HEK293 (cell line): ENCODE data around the gene GTF2F1.

ENCODE experiments used
- CTCF ChIA-PET: fragments of 350-600 bp; formaldehyde crosslinking; extraction: SDS; loops from one replicate; lab custom pipeline; 2021; ENCODE audit warnings: antibody characterized with exemption; lab: Yijun Ruan, JAX
- POLR2A ChIA-PET: fragments of 300-600 bp; formaldehyde crosslinking; extraction: SDS; loops from one replicate; lab custom pipeline; 2020; ENCODE audit warnings: antibody characterized with exemption, inconsistent platforms; lab: Yijun Ruan, JAX
- H3K27ac ChIP-seq: fragments of 200-500 bp; sonication (Bioruptor generic); 2 replicates; pipeline ENCODE4 v1.5.1; 2014; ENCODE audit warnings: low read depth, low read length, control low read depth, inconsistent platforms; ENCODE audit errors: extremely low read depth
- H3K36me3 ChIP-seq, 2 experiments: fragments of 200-500 bp in 1 of 2; sonication (Bioruptor generic) in 1 of 2; 1 replicate in 1 of 2; 2 replicates in 1 of 2; pipeline ENCODE4 v1.5.1; 2014 to 2017; ENCODE audit warnings: inconsistent platforms in 2 of 2, low read length in 2 of 2; ENCODE audit not compliant: control insufficient read depth in 2 of 2, insufficient read depth in 1 of 2
- H3K4me1 ChIP-seq: fragments of 200-500 bp; sonication (Bioruptor generic); 2 replicates; pipeline ENCODE4 v1.5.1; 2014; ENCODE audit warnings: mild to moderate bottlenecking, low read length, inconsistent platforms; ENCODE audit not compliant: control insufficient read depth, insufficient read depth
- H3K4me3 ChIP-seq: 2 replicates; pipeline ENCODE4 v1.5.1; 2011; ENCODE audit warnings: low read depth, mild to moderate bottlenecking, control low read depth, low read length, moderate library complexity
- H3K9me3 ChIP-seq: fragments of 200-500 bp; sonication (Bioruptor generic); 2 replicates; pipeline ENCODE4 v1.5.1; 2014; ENCODE audit warnings: low read depth, low read length, inconsistent platforms; ENCODE audit not compliant: control insufficient read depth, insufficient read depth
- ATF2 ChIP-seq: fragments of 450-650 bp; formaldehyde crosslinking; IDR thresholded peaks from 2 replicates; pipeline ENCODE4 v1.5.1; 2016; ENCODE audit warnings: missing biosample characterization, missing genetic modification characterization, low read depth
- BCL11A ChIP-seq: fragments of 450-650 bp; formaldehyde crosslinking; IDR thresholded peaks from 2 replicates; pipeline ENCODE4 v1.5.1; 2016; ENCODE audit warnings: low read depth, missing biosample characterization, missing genetic modification characterization
- GLIS2 ChIP-seq: fragments of 450-650 bp; formaldehyde crosslinking; IDR thresholded peaks from 2 replicates; pipeline ENCODE4 v1.5.1; 2016; ENCODE audit warnings: missing biosample characterization, missing genetic modification characterization
- MEIS1 ChIP-seq: sonication (generic); formaldehyde crosslinking; IDR thresholded peaks from 2 replicates; pipeline ENCODE4 v1.8.1; 2022; ENCODE audit warnings: missing genetic modification reagents, mild to moderate bottlenecking, borderline replicate concordance
- PRDM6 ChIP-seq: fragments of 450-650 bp; formaldehyde crosslinking; IDR thresholded peaks from 2 replicates; pipeline ENCODE4 v1.5.1; 2017; ENCODE audit warnings: missing biosample characterization, missing genetic modification characterization
- SALL2 ChIP-seq: fragments of 450-650 bp; formaldehyde crosslinking; IDR thresholded peaks from 2 replicates; pipeline ENCODE4 v1.5.0; 2017; ENCODE audit warnings: missing biosample characterization, mild to moderate bottlenecking, missing genetic modification characterization, borderline replicate concordance
- SCRT2 ChIP-seq: fragments of 450-650 bp; formaldehyde crosslinking; IDR thresholded peaks from 2 replicates; pipeline ENCODE4 v1.5.1; 2016; ENCODE audit warnings: missing biosample characterization, missing genetic modification characterization
- TSHZ1 ChIP-seq: fragments of 450-650 bp; formaldehyde crosslinking; IDR thresholded peaks from 2 replicates; pipeline ENCODE4 v1.5.1; 2016; ENCODE audit warnings: missing biosample characterization, missing genetic modification characterization, borderline replicate concordance
- ZBTB26 ChIP-seq: fragments of 450-650 bp; formaldehyde crosslinking; optimal IDR thresholded peaks from 2 replicates; pipeline ENCODE3; 2016; ENCODE audit warnings: missing biosample characterization, mild to moderate bottlenecking, missing genetic modification characterization
- ZFP41 ChIP-seq: fragments of 450-650 bp; formaldehyde crosslinking; IDR thresholded peaks from 2 replicates; pipeline ENCODE4 v1.5.1; 2016; ENCODE audit warnings: missing biosample characterization, missing genetic modification characterization, borderline replicate concordance
- ZFP69B ChIP-seq: fragments of 450-650 bp; formaldehyde crosslinking; IDR thresholded peaks from 2 replicates; pipeline ENCODE4 v1.5.1; 2016; ENCODE audit warnings: missing biosample characterization, missing genetic modification characterization
- ZNF146 ChIP-seq: fragments of 450-650 bp; formaldehyde crosslinking; IDR thresholded peaks from 2 replicates; pipeline ENCODE4 v1.5.1; 2016; ENCODE audit warnings: missing biosample characterization, missing genetic modification characterization
- ZNF174 ChIP-seq: fragments of 450-650 bp; formaldehyde crosslinking; IDR thresholded peaks from 2 replicates; pipeline ENCODE4 v1.5.0; 2017; ENCODE audit warnings: missing biosample characterization, mild to moderate bottlenecking, missing genetic modification characterization
- ZNF175 ChIP-seq: fragments of 450-650 bp; formaldehyde crosslinking; IDR thresholded peaks from 2 replicates; pipeline ENCODE4 v1.5.1; 2016; ENCODE audit warnings: missing biosample characterization, missing genetic modification characterization
- ZNF221 ChIP-seq: fragments of 450-650 bp; formaldehyde crosslinking; IDR thresholded peaks from 2 replicates; pipeline ENCODE4 v1.5.1; 2017; ENCODE audit warnings: missing biosample characterization, missing genetic modification characterization, borderline replicate concordance
- ZNF26 ChIP-seq: fragments of 450-650 bp; formaldehyde crosslinking; IDR thresholded peaks from 2 replicates; pipeline ENCODE4 v1.5.1; 2016; ENCODE audit warnings: missing biosample characterization, missing genetic modification characterization
- ZNF362 ChIP-seq: fragments of 450-650 bp; formaldehyde crosslinking; IDR thresholded peaks from 2 replicates; pipeline ENCODE4 v1.5.1; 2016; ENCODE audit warnings: missing biosample characterization, missing genetic modification characterization
- ZNF398 ChIP-seq: fragments of 450-650 bp; formaldehyde crosslinking; IDR thresholded peaks from 2 replicates; pipeline ENCODE4 v1.5.1; 2017; ENCODE audit warnings: missing biosample characterization, missing genetic modification characterization
- ZNF645 ChIP-seq: fragments of 450-650 bp; formaldehyde crosslinking; IDR thresholded peaks from 2 replicates; pipeline ENCODE4; 2016; ENCODE audit warnings: missing biosample characterization, missing genetic modification characterization
- ZNF777 ChIP-seq: fragments of 450-650 bp; formaldehyde crosslinking; IDR thresholded peaks from 2 replicates; pipeline ENCODE4 v1.5.1; 2017; ENCODE audit warnings: missing biosample characterization, missing genetic modification characterization, borderline replicate concordance
- ZNF830 ChIP-seq: fragments of 450-650 bp; IDR thresholded peaks from 2 replicates; pipeline ENCODE4 v1.5.0; 2018; ENCODE audit warnings: missing biosample characterization, missing genetic modification characterization, low read depth, mild to moderate bottlenecking, moderate library complexity

Gene GTF2F1

GRCh38 chr19:6421075-6422014, 28.4 kb upstream of the GTF2F1 start:
- H3K4me1 ChIP-seq = peaks cover 7% of the 10 kb centered on the region
- H3K36me3 ChIP-seq = peaks cover 15 to 71% of the 10 kb centered on the region in 2 experiments
- ChIA-PET POLR2A (interaction anchor here (1.4 kb wide), 2 partner anchors 38 to 49 kb away, joined by 3 read pairs; partner anchors contain the start of genes ALKBH7 and SLC25A23), CTCF (no interaction called here)
- no peaks in the 10 kb centered on the region for H3K9me3 ChIP-seq
- H3K27ac ChIP-seq = no peak overlapping the region
- no peak overlapping the region for H3K4me3 ChIP-seq
- TF ChIP-seq ZNF174 (tag by site-specific recombination) (no peak), ZNF221 (tag by site-specific recombination) (no peak), GLIS2 (tag by site-specific recombination) (0 out of 2 replicates have a peak, but pooled peaks have one; percentile 12), ZFP41 (tag by site-specific recombination) (no peak), ZNF398 (tag by site-specific recombination) (no peak), ATF2 (no peak), ZNF175 (tag by site-specific recombination) (no peak), TSHZ1 (tag by site-specific recombination) (no peak), SALL2 (tag by site-specific recombination) (no peak), BCL11A (tag by site-specific recombination) (no peak), MEIS1 (no peak), PRDM6 (tag by site-specific recombination) (no peak), ZNF362 (no peak), ZNF645 (tag by site-specific recombination) (no peak), ZNF777 (tag by site-specific recombination) (no peak), ZFP69B (tag by site-specific recombination) (peak; percentile 53; the same call in 1 of the 2 replicates), ZNF146 (no peak), ZNF26 (tag by site-specific recombination) (no peak), SCRT2 (tag by site-specific recombination) (no peak), ZNF830 (no peak), ZBTB26 (tag by site-specific recombination) (no peak)
